CD8-positive, alpha-beta memory T cell (primary cell): ENCODE measurements around the gene SENP3. TPM values are rescaled to one million over a fixed set of nuclear protein-coding genes. Genes with fewer than 3 reads are reported as not detected.

ENCODE experiments used
- CTCF ChIA-PET: fragments of 350-600 bp; sonication (Branson Sonifier 250); formaldehyde crosslinking; loops from one replicate; lab custom pipeline; 2021; ENCODE audit warnings: antibody characterized with exemption; lab: Charles Lee
- POLR2A ChIA-PET: fragments of 350-600 bp; sonication (Branson Sonifier 250); formaldehyde crosslinking; loops from one replicate; lab custom pipeline; 2021; ENCODE audit warnings: antibody characterized with exemption; lab: Charles Lee
- DNase-seq, 5 donors: peaks; one replicate each; pipeline versions ENCODE4 v3.0.0 to v3.0.0-alpha.2; 2020 to 2022; ENCODE audit warnings: mixed read lengths in 1 of 5
- H3K27ac ChIP-seq: one replicate; pipeline ENCODE4 v1.7.0; 2013; ENCODE audit warnings: low read depth, mild to moderate bottlenecking, low read length, moderate library complexity
- H3K27me3 ChIP-seq: 2 replicates; pipeline ENCODE4 v1.7.0; 2013; ENCODE audit warnings: low read length, mild to moderate bottlenecking; ENCODE audit not compliant: insufficient read depth, poor library complexity, severe bottlenecking
- H3K36me3 ChIP-seq: 2 replicates; pipeline ENCODE4 v1.7.0; 2013; ENCODE audit warnings: mild to moderate bottlenecking, low read length, moderate library complexity; ENCODE audit not compliant: insufficient read depth
- H3K4me1 ChIP-seq: 2 replicates; pipeline ENCODE4 v1.7.0; 2013; ENCODE audit warnings: mild to moderate bottlenecking, low read length, moderate library complexity; ENCODE audit not compliant: insufficient read depth
- H3K4me3 ChIP-seq: 2 replicates; pipeline ENCODE4 v1.7.0; 2013; ENCODE audit warnings: mild to moderate bottlenecking, low read length
- H3K9me3 ChIP-seq: 2 replicates; pipeline ENCODE4 v1.7.0; 2013; ENCODE audit warnings: mild to moderate bottlenecking, low read length
- H3K27ac Mint-ChIP-seq, 8 donors: one replicate each; pipeline ENCODE4 v1.8.0; 2020 to 2021; ENCODE audit warnings: mixed read lengths in 8 of 8, mild to moderate bottlenecking in 6 of 8, inconsistent platforms in 3 of 8, moderate library complexity in 3 of 8
- H3K27me3 Mint-ChIP-seq, 2 donors: one replicate each; pipeline ENCODE4 v1.8.0; 2020 to 2021; ENCODE audit warnings: mixed read lengths in 2 of 2, mild to moderate bottlenecking in 1 of 2, moderate library complexity in 1 of 2
- H3K36me3 Mint-ChIP-seq, 3 donors: one replicate each; pipeline ENCODE4 v1.8.0; 2020 to 2021; ENCODE audit warnings: mixed read lengths in 3 of 3, inconsistent platforms in 1 of 3, mild to moderate bottlenecking in 1 of 3
- H3K4me1 Mint-ChIP-seq, 3 donors: one replicate each; pipeline ENCODE4 v1.8.0; 2020 to 2021; ENCODE audit warnings: mixed read lengths in 3 of 3, inconsistent platforms in 1 of 3, mild to moderate bottlenecking in 1 of 3
- H3K4me3 Mint-ChIP-seq, 7 donors: one replicate each; pipeline ENCODE4 v1.8.0; 2020 to 2021; ENCODE audit warnings: mixed read lengths in 7 of 7, mild to moderate bottlenecking in 6 of 7, moderate library complexity in 4 of 7, inconsistent platforms in 2 of 7
- H3K9me3 Mint-ChIP-seq, 5 donors: one replicate each; pipeline ENCODE4 v1.8.0; 2020 to 2022; ENCODE audit warnings: mixed read lengths in 5 of 5, mild to moderate bottlenecking in 3 of 5, moderate library complexity in 2 of 5, inconsistent platforms in 1 of 5
- polyA plus RNA-seq: library from polyadenylated mRNA; unstranded; fragments of 300-500 nt; fragmentation: Illumina TruSeq; gene quantifications from one replicate; pipeline ENCODE4 v1.2.3, GENCODE V29; 2021
- total RNA-seq, 2 experiments: library from RNA; stranded (reverse); gene quantifications; one replicate each; pipeline ENCODE4 v1.2.3, GENCODE V29; 2021

The SENP3 gene
- total and polyA plus RNA-seq, 3 experiments from 2014 or later: 12.0 to 121 (median 111) TPM

DNA sequence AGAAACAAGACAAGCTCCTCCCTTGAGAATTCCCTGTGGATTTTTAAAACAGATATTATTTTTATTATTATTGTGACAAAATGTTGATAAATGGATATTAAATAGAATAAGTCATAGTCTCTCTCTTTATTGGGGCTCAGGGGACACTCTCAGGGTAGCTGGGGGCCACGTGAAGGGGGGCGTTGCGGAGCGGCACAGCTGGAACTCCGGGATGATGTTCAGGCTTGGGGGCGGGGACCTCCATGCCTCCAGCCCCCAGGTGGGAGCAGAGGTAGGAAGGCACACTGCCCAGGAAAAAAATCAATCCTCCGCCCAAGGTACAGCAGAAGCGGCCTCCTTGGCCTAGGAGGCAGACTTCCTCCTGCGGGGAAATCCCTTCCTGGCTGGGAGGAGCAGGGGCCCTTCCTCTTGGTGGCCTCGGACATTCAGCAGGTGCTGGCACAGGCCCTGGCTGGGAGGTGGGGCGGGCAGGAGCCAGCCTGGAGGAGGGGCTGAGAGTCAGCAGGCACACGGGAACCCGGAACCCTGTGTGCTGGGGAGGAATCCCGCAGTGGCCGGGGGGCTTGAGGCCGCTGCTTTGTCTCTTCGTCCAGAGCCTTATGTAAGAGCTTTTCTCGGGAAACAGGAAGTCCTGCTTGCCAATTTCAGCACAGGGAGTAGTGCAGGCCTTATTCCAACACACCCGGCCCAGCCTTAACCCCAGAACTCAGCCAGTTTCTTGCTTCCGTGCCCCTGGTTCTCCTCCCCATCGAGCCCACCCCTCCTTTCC, 3.8 kb upstream of the SENP3 start:
- Histone ChIP-seq H3K27me3 (no peaks in the 10 kb centered on the region), H3K4me3 (no peak overlapping the region), H3K4me1 (peaks cover 51% of the 10 kb centered on the region), H3K27ac (no peak overlapping the region), H3K36me3 (no peaks in the 10 kb centered on the region), H3K9me3 (no peaks in the 10 kb centered on the region)
- H3K36me3 Mint-ChIP-seq: peaks cover 0 to 30% (median 3%) of the 10 kb centered on the region in 3 donors
- H3K4me1 Mint-ChIP-seq: peaks cover 37 to 42% (median 42%) of the 10 kb centered on the region in 3 donors
- peaks cover 0 to 2% (median 0%) of the 10 kb centered on the region in 5 donors for H3K9me3 Mint-ChIP-seq
- H3K27me3 Mint-ChIP-seq: peaks cover 0 to 4% of the 10 kb centered on the region in 2 donors
- ChIA-PET POLR2A (no interaction called here), CTCF (interaction anchor here (1.6 to 2.6 kb wide), 4 partner anchors 31 to 202 kb away, joined by 6 to 10 read pairs (median 8); partner anchors contain the start of genes SOX15 and TMEM95)
- H3K4me3 Mint-ChIP-seq: no peak overlapping the region
- DNase-seq: no peak
- peak overlapping the region in 4 of 8 donors; percentile 42 to 66 (median 50) for H3K27ac Mint-ChIP-seq

DNA sequence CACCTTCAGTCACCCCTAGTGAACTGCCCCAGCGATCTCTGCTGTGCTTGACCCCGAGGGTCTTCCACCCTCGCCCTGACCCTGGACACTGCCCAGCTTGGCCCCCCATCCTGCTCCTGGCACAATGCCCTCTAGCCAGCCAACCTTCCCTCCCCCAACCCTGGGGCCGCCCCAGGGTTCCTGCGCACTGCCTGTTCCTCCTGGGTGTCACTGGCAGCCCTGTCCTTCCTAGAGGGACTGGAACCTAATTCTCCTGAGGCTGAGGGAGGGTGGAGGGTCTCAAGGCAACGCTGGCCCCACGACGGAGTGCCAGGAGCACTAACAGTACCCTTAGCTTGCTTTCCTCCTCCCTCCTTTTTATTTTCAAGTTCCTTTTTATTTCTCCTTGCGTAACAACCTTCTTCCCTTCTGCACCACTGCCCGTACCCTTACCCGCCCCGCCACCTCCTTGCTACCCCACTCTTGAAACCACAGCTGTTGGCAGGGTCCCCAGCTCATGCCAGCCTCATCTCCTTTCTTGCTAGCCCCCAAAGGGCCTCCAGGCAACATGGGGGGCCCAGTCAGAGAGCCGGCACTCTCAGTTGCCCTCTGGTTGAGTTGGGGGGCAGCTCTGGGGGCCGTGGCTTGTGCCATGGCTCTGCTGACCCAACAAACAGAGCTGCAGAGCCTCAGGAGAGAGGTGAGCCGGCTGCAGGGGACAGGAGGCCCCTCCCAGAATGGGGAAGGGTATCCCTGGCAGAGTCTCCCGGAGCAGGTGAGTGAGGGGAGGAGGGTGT, 3.0 kb upstream of the SENP3 start, which contains the start of gene TNFSF13:
Gene TNFSF13, plus strand, starts transcription at position 207 of the 776 bp plus-strand sequence. Its CDS starts 290 bp downstream, at position 497.
- no peaks in the 10 kb centered on the region for H3K9me3 ChIP-seq
- peak within 1 kb of the TSS in 6 of 8 donors; percentile 29 to 93 (median 50) for H3K27ac Mint-ChIP-seq
- ChIA-PET CTCF (interaction anchor here (1.7 to 3.9 kb wide), 3 partner anchors 31 to 203 kb away, joined by 6 to 37 read pairs (median 9); partner anchors contain the start of genes SOX15 and TMEM95), POLR2A (interaction anchor here (0.5 kb wide), 1 partner anchor 38 kb away, joined by 10 read pairs; no protein-coding TSS in a partner anchor)
- H3K27me3 ChIP-seq: no peaks in the 10 kb centered on the region
- DNase-seq: peak in 1 of 5 donors; percentile 42
- H3K4me3 Mint-ChIP-seq: peak within 1 kb of the TSS in 4 of 7 donors; percentile 16 to 89 (median 56)
- peaks cover 0 to 2% (median 0%) of the 10 kb centered on the region in 5 donors for H3K9me3 Mint-ChIP-seq
- peaks cover 0 to 28% (median 3%) of the 10 kb centered on the region in 3 donors for H3K36me3 Mint-ChIP-seq
- peaks cover 0 to 4% of the 10 kb centered on the region in 2 donors for H3K27me3 Mint-ChIP-seq
- H3K27ac ChIP-seq: no peak within 1 kb of the TSS
- H3K36me3 ChIP-seq: peaks cover 1% of the 10 kb centered on the region
- H3K4me3 ChIP-seq: no peak within 1 kb of the TSS
- H3K4me1 ChIP-seq: peaks cover 46% of the 10 kb centered on the region
- peaks cover 31 to 38% (median 36%) of the 10 kb centered on the region in 3 donors for H3K4me1 Mint-ChIP-seq

DNA sequence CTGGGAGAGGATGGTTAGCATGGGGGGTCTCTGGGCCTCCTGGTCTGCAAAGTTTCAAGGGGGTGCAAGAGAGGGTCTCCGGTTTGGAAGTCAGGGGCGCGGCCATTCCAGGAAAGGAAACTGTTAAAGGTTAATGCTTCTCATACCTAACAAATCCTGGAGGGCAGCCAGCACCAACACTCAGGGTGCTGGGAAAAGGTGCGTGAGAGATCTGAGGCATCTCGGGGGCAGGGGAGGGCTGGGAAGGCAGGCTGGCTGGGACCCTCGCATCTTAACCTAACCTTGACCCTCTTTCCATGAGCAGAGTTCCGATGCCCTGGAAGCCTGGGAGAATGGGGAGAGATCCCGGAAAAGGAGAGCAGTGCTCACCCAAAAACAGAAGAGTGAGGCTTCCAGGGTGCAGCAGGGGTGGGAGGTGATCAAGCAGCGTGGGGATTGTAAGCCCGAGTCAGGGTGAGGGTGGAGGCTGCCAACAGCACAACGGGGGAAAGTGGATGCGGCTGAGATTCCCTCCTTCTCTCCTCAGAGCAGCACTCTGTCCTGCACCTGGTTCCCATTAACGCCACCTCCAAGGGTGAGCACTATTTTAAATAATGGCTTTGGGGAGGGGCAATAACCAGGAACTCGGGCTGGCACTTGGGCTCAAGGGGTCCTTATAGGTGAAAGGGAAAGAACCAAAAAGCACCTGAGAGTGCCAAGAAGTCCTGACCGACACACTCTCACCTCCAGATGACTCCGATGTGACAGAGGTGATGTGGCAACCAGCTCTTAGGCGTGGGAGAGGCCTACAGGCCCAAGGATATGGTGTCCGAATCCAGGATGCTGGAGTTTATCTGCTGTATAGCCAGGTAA, 2.2 kb upstream of the SENP3 start:
- Mint-ChIP-seq H3K4me3 (peak overlapping the region in 3 of 7 donors; percentile 38 to 89 (median 73)), H3K4me1 (peaks cover 29 to 41% (median 32%) of the 10 kb centered on the region in 3 donors), H3K27ac (peak overlapping the region in 5 of 8 donors; percentile 29 to 99 (median 93)), H3K36me3 (peaks cover 0 to 33% (median 5%) of the 10 kb centered on the region in 3 donors), H3K27me3 (peaks cover 0 to 4% of the 10 kb centered on the region in 2 donors), H3K9me3 (peaks cover 0 to 2% (median 0%) of the 10 kb centered on the region in 5 donors)
- H3K4me3 ChIP-seq: no peak overlapping the region
- DNase-seq: no peak
- H3K4me1 ChIP-seq: peaks cover 42% of the 10 kb centered on the region
- ChIA-PET POLR2A (interaction anchor here (0.5 to 2.1 kb wide), 5 partner anchors 38 to 123 kb away, joined by 3 to 10 read pairs (median 6); partner anchors contain the start of genes FGF11 and POLR2A), CTCF (interaction anchor here (1.0 to 3.9 kb wide), 25 partner anchors 10 to 263 kb away, joined by 3 to 75 read pairs (median 9); partner anchors contain the start of genes ACAP1, CHRNB1, MPDU1 and NEURL4)
- H3K9me3 ChIP-seq: no peaks in the 10 kb centered on the region
- H3K27ac ChIP-seq: no peak overlapping the region
- H3K27me3 ChIP-seq: no peaks in the 10 kb centered on the region
- peaks cover 9% of the 10 kb centered on the region for H3K36me3 ChIP-seq

DNA sequence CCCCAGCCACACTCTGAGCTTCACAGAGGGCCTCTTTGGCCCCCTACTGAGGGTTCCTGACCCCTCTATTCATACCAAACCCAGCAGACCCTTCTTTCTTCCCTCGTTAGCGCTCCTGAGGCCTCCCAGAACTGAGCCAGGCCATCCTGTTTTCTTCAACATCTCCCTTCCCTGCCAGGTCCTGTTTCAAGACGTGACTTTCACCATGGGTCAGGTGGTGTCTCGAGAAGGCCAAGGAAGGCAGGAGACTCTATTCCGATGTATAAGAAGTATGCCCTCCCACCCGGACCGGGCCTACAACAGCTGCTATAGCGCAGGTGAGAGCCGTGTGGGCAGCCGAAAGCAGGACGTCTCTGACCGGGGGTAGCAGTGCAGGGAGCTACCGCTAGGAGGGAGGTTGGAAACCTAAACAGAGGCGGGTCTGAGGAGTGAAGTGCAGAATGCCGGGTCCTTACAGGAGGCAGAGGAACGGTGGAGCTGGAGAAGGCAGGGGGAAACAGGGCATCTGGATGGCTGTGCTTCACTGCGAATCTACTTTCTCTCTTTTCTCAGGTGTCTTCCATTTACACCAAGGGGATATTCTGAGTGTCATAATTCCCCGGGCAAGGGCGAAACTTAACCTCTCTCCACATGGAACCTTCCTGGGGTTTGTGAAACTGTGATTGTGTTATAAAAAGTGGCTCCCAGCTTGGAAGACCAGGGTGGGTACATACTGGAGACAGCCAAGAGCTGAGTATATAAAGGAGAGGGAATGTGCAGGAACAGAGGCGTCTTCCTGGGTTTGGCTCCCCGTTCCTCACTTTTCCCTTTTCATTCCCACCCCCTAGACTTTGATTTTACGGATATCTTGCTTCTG, 1.3 kb upstream of the SENP3 start:
- peak overlapping the region; percentile 91 to 99 (median 98) for H3K27ac Mint-ChIP-seq
- H3K4me3 Mint-ChIP-seq: peak overlapping the region; percentile 88 to 97 (median 89)
- H3K4me3 ChIP-seq: peak overlapping the region; percentile 95
- H3K4me1 Mint-ChIP-seq: peaks cover 26 to 36% (median 29%) of the 10 kb centered on the region in 3 donors
- H3K36me3 ChIP-seq: peaks cover 16% of the 10 kb centered on the region
- no peaks in the 10 kb centered on the region for H3K27me3 ChIP-seq
- peaks cover 0 to 2% (median 0%) of the 10 kb centered on the region in 5 donors for H3K9me3 Mint-ChIP-seq
- H3K36me3 Mint-ChIP-seq: peaks cover 0 to 41% (median 3%) of the 10 kb centered on the region in 3 donors
- peaks cover 39% of the 10 kb centered on the region for H3K4me1 ChIP-seq
- H3K27me3 Mint-ChIP-seq: peaks cover 0 to 4% of the 10 kb centered on the region in 2 donors
- H3K27ac ChIP-seq: peak overlapping the region; percentile 94
- DNase-seq: peak in 3 of 5 donors; percentile 33 to 64 (median 49)
- ChIA-PET CTCF (interaction anchor here (0.6 to 3.9 kb wide), 40 partner anchors 10 to 340 kb away, joined by 3 to 75 read pairs (median 6); partner anchors contain the start of genes ACAP1, CHRNB1, FXR2 and GABARAP), POLR2A (interaction anchor here (0.5 to 2.4 kb wide), 19 partner anchors 11 to 632 kb away, joined by 3 to 13 read pairs (median 6); partner anchors contain the start of genes ACAP1, CD68, FGF11 and MPDU1)
- no peaks in the 10 kb centered on the region for H3K9me3 ChIP-seq

DNA sequence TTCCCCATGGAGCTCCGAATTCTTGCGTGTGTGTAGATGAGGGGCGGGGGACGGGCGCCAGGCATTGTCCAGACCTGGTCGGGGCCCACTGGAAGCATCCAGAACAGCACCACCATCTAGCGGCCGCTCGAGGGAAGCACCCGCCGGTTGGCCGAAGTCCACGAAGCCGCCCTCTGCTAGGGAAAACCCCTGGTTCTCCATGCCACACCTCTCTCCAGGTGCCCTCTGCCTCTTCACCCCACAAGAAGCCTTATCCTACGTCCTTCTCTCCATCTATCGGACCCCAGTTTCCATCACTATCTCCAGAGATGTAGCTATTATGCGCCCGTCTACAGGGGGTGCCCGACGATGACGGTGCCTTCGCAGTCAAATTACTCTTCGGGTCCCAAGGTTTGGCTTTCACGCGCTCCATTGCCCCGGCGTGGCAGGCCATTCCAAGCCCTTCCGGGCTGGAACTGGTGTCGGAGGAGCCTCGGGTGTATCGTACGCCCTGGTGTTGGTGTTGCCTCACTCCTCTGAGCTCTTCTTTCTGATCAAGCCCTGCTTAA, 617 bp upstream of the SENP3 start:
- peaks cover 0 to 2% (median 0%) of the 10 kb centered on the region in 5 donors for H3K9me3 Mint-ChIP-seq
- CTCF ChIA-PET: interaction anchor here (0.6 to 3.9 kb wide), 42 partner anchors 9 to 341 kb away, joined by 3 to 75 read pairs (median 6); partner anchors contain the start of genes ACAP1, CHRNB1, FXR2 and GABARAP
- peak overlapping the region; percentile 95 for H3K4me3 ChIP-seq
- H3K4me1 ChIP-seq: peaks cover 37% of the 10 kb centered on the region
- no peaks in the 10 kb centered on the region for H3K9me3 ChIP-seq
- peak overlapping the region; percentile 94 for H3K27ac ChIP-seq
- H3K27me3 ChIP-seq: no peaks in the 10 kb centered on the region
- H3K27me3 Mint-ChIP-seq: peaks cover 0 to 4% of the 10 kb centered on the region in 2 donors
- H3K4me3 Mint-ChIP-seq: peak overlapping the region; percentile 88 to 97 (median 89)
- H3K36me3 Mint-ChIP-seq: peaks cover 0 to 42% (median 3%) of the 10 kb centered on the region in 3 donors
- peaks cover 23 to 33% (median 25%) of the 10 kb centered on the region in 3 donors for H3K4me1 Mint-ChIP-seq
- peak overlapping the region; percentile 91 to 99 (median 98) for H3K27ac Mint-ChIP-seq
- peaks cover 21% of the 10 kb centered on the region for H3K36me3 ChIP-seq
- DNase-seq: peak; percentile 74 to 85 (median 81)
- POLR2A ChIA-PET: interaction anchor here (0.5 to 2.4 kb wide), 18 partner anchors 11 to 631 kb away, joined by 3 to 13 read pairs (median 6); partner anchors contain the start of genes ACAP1, CD68, FGF11 and MPDU1

DNA sequence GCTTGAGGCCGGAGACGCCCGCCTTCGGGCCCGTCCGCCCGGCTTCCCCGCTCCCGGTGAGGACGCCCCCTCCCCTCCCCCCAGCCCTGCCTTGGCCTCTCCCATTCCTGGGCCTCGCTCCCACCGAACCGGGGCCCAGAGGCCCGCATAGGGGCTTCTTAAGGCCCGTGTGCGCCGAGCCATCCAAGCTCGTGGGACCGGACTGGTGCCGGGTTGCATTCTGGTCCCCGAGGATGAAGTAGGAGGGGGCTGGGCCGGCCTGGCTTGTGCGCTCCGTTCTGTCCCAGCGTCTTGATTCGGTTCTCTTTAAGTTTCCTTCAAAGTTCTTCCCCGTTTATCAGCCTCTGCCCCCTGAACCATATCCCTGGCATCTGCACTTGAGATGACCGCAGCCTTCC, 488 bp downstream of the SENP3 start:
- CTCF ChIA-PET: interaction anchor here (1.7 to 3.9 kb wide), 7 partner anchors 14 to 125 kb away, joined by 5 to 75 read pairs (median 15); partner anchors contain the start of genes FXR2, MPDU1, SLC35G6 and TP53
- Mint-ChIP-seq H3K27me3 (peaks cover 0 to 4% of the 10 kb centered on the region in 2 donors), H3K4me3 (peak overlapping the region; percentile 79 to 97 (median 89)), H3K9me3 (peaks cover 0 to 2% (median 0%) of the 10 kb centered on the region in 5 donors), H3K4me1 (peaks cover 20 to 35% (median 21%) of the 10 kb centered on the region in 3 donors), H3K27ac (peak overlapping the region; percentile 81 to 96 (median 91)), H3K36me3 (peaks cover 3 to 46% (median 4%) of the 10 kb centered on the region in 3 donors)
- DNase-seq: no peak
- POLR2A ChIA-PET: interaction anchor here (1.4 to 2.4 kb wide), 3 partner anchors 11 to 27 kb away, joined by 6 to 13 read pairs (median 7); partner anchors contain the start of gene CD68
- H3K36me3 ChIP-seq: peaks cover 21% of the 10 kb centered on the region
- no peaks in the 10 kb centered on the region for H3K27me3 ChIP-seq
- H3K9me3 ChIP-seq: no peaks in the 10 kb centered on the region
- peak overlapping the region; percentile 94 for H3K27ac ChIP-seq
- H3K4me1 ChIP-seq: peaks cover 37% of the 10 kb centered on the region
- H3K4me3 ChIP-seq: peak overlapping the region; percentile 95
